Adrenal gland (tissue), 12 donors: ENCODE data around the gene PRDM16. TPM values are rescaled to one million over a fixed set of nuclear protein-coding genes. Genes with fewer than 3 reads are reported as not detected.

ENCODE experiments used
- DNase-seq, 7 donors: peaks; one replicate each; pipeline ENCODE4 v3.0.0-alpha.2; 2019 to 2020
- H3K27ac ChIP-seq, 5 donors: fragments of 200-600 bp; sonication (generic) in 4 of 5; 1 replicate in 3 of 5; 2 replicates in 2 of 5; pipeline versions ENCODE4 v1.5.1 to v1.8.0; 2016 to 2020; ENCODE audit warnings: mild to moderate bottlenecking in 1 of 5
- H3K27me3 ChIP-seq: fragments of 200-600 bp; 2 replicates; pipeline ENCODE4 v1.8.0; 2021
- H3K36me3 ChIP-seq, 2 donors: fragments of 200-600 bp; replicated peaks in 1 of 2; 1 replicate in 1 of 2; 2 replicates in 1 of 2; pipeline versions ENCODE4 v1.5.1 to v1.8.0; 2018 to 2022
- H3K4me1 ChIP-seq, 2 donors: fragments of 200-600 bp; replicated peaks in 1 of 2; 1 replicate in 1 of 2; 2 replicates in 1 of 2; pipeline versions ENCODE4 v1.5.1 to v1.8.0; 2018 to 2021
- H3K4me3 ChIP-seq, 4 donors: fragments of 200-600 bp; sonication (generic) in 3 of 4; one replicate each; pipeline ENCODE4 v1.5.1; 2016 to 2018
- H3K9me3 ChIP-seq, 3 donors: fragments of 200-600 bp; sonication (generic) in 1 of 3; replicated peaks in 1 of 3; 1 replicate in 2 of 3; 2 replicates in 1 of 3; pipeline versions ENCODE4 v1.5.1 to v1.8.0; 2016 to 2021
- CTCF ChIP-seq, 6 experiments: fragments of 450-650 bp in 4 of 6; fragments of 200-600 bp in 2 of 6; sonication (generic) in 1 of 6; IDR thresholded peaks; 1 replicate in 5 of 6; 2 replicates in 1 of 6; pipeline versions ENCODE4 v1.5.1 to v1.8.0; 2016 to 2021; ENCODE audit warnings: antibody characterized with exemption in 6 of 6, mild to moderate bottlenecking in 2 of 6, moderate library complexity in 1 of 6
- POLR2A ChIP-seq, 2 donors: fragments of 450-650 bp; IDR thresholded peaks; one replicate each; pipeline ENCODE4 v1.6.1; 2017; ENCODE audit warnings: antibody characterized with exemption in 2 of 2, mild to moderate bottlenecking in 2 of 2, moderate library complexity in 1 of 2
- WGBS, 4 donors: extraction: QIAGEN DNeasy Blood & Tissue Kit in 2 of 4; methylation state at CpG; one replicate each; pipeline versions ENCODE4 v1.1.5 to v1.1.7; 2013 to 2017; 5-methylcytosine and 5-hydroxymethylcytosine counted together
- intact Hi-C, 2 donors: fragments of 100-400 bp; cut with DNase I; formaldehyde crosslinking; loops; one replicate each; pipeline versions ENCODE4 v1.14.1 to v1.15.0; 2022 to 2023
- polyA plus RNA-seq, 3 donors: library from polyadenylated mRNA; stranded (reverse); fragments of 200-250 nt in 2 of 3; fragments of 350-450 nt in 1 of 3; fragmentation: Illumina TruSeq in 1 of 3; extraction: RNeasy Lipid Tissue Mini Kit (QIAGEN cat#74804) in 1 of 3; gene quantifications; one replicate each; pipeline ENCODE4 v1.2.3, GENCODE V29; 2013 to 2014
- total RNA-seq, 9 donors: library from RNA; depleted of rRNA in 4 of 9; stranded (reverse); fragments of >200 nt in 4 of 9; fragments of 120-200 nt in 1 of 9; fragmentation: NEBNext Ultra II Directional in 1 of 9; extraction: Animal tissue kit (Norgen Biotek cat#: 25700) in 1 of 9; gene quantifications; one replicate each; pipeline versions ENCODE4 v1.1.0 to v1.2.4, GENCODE V29; 2013 to 2023
- donor health status: healthy with polysubstance abuse.
- donor health status: Bipolar disorder and iron deficiency.
- donor health status: DM: yes; HTN: yes; CAD: no.
- donor health status: DM: no; HTN: no; CAD: no.
- donor health status: DM: no; HTN: no; CAD: no.
- donor health status: DM: yes; HTN: yes; CAD: no.

The PRDM16 gene
- total and polyA plus RNA-seq, 12 donors = 0.04 to 2.8 (median 0.61) TPM; not detected in 1

- H3K4me1 ChIP-seq = no peaks in the 10 kb centered on the region
- 87 to 95% (median 93%) methylated on average over 8 to 14 of the region's 14 CpGs for WGBS, 4 donors
- H3K27ac ChIP-seq = peak overlapping the region in 1 of 5 donors; percentile 77
- H3K27me3 ChIP-seq = peaks cover under 1% of the 10 kb centered on the region
- no peaks in the 10 kb centered on the region for H3K9me3 ChIP-seq
- intact Hi-C loops = no loop called here
- no peak for DNase-seq
- no peak overlapping the region for H3K4me3 ChIP-seq
- no peak for TF ChIP-seq POLR2A (IDR thresholded peaks at IDR 0.05)
- TF ChIP-seq CTCF (IDR thresholded peaks at IDR 0.05) = no peak
- no peaks in the 10 kb centered on the region for H3K36me3 ChIP-seq
Observed at GRCh38 chr1:3368059-3368458, 299.1 kb downstream of the PRDM16 start.

- Histone ChIP-seq H3K27ac (peak overlapping the region in 2 of 5 donors; percentile 59 to 77), H3K27me3 (no peaks in the 10 kb centered on the region), H3K4me1 (no peaks in the 10 kb centered on the region), H3K9me3 (no peaks in the 10 kb centered on the region), H3K36me3 (no peaks in the 10 kb centered on the region), H3K4me3 (no peak overlapping the region)
- WGBS, 4 donors = 62 to 81% (median 67%) methylated on average over 11 to 16 of the region's 16 CpGs
- no peak for DNase-seq
- intact Hi-C loops = no loop called here
- TF ChIP-seq CTCF (IDR thresholded peaks at IDR 0.05) = no peak
- no peak for TF ChIP-seq POLR2A (IDR thresholded peaks at IDR 0.05)
Observed at GRCh38 chr1:3368711-3369445, 299.9 kb downstream of the PRDM16 start.

GRCh38 chr1:3369446-3370076 is 300.6 kb downstream of the PRDM16 start:
- Histone ChIP-seq H3K4me1 (no peaks in the 10 kb centered on the region), H3K9me3 (no peaks in the 10 kb centered on the region), H3K4me3 (no peak overlapping the region), H3K27ac (peak overlapping the region in 2 of 5 donors; percentile 59 to 77), H3K36me3 (no peaks in the 10 kb centered on the region), H3K27me3 (peaks cover 2% of the 10 kb centered on the region)
- TF ChIP-seq CTCF (IDR thresholded peaks at IDR 0.05) = no peak
- intact Hi-C loops = no loop called here
- 50 to 64% (median 59%) methylated on average over 9 to 12 of the region's 12 CpGs for WGBS, 4 donors
- peak in 6 of 7 donors; percentile 54 to 72 (median 65) for DNase-seq

GRCh38 chr1:3370856-3371703 is 302.1 kb downstream of the PRDM16 start:
- WGBS, 4 donors = 88 to 96% (median 91%) methylated on average over 4 of the region's 4 CpGs

More at GRCh38 chr1:3370856-3371703, 302.1 kb downstream of the PRDM16 start:
- no peak for DNase-seq
- no peaks in the 10 kb centered on the region for H3K9me3 ChIP-seq
- TF ChIP-seq CTCF (IDR thresholded peaks at IDR 0.05) = no peak
- no peak for TF ChIP-seq POLR2A (IDR thresholded peaks at IDR 0.05)
- H3K27me3 ChIP-seq = peaks cover 4% of the 10 kb centered on the region
- no peaks in the 10 kb centered on the region for H3K36me3 ChIP-seq
- intact Hi-C loops = no loop called here
- H3K27ac ChIP-seq = peak overlapping the region in 1 of 5 donors; percentile 67
- H3K4me3 ChIP-seq = no peak overlapping the region
- H3K4me1 ChIP-seq = no peaks in the 10 kb centered on the region
